ENCODE measurements around the gene FRAT1. TPM values are rescaled to one million over a fixed set of nuclear protein-coding genes. Genes with fewer than 3 reads are reported as not detected.

Gene FRAT1
- total and polyA plus RNA-seq, 2 donors (not counting 3 experiments of a cell fraction or from before 2014, with no cell fraction given), result 2.2 to 3.2 TPM

DNA sequence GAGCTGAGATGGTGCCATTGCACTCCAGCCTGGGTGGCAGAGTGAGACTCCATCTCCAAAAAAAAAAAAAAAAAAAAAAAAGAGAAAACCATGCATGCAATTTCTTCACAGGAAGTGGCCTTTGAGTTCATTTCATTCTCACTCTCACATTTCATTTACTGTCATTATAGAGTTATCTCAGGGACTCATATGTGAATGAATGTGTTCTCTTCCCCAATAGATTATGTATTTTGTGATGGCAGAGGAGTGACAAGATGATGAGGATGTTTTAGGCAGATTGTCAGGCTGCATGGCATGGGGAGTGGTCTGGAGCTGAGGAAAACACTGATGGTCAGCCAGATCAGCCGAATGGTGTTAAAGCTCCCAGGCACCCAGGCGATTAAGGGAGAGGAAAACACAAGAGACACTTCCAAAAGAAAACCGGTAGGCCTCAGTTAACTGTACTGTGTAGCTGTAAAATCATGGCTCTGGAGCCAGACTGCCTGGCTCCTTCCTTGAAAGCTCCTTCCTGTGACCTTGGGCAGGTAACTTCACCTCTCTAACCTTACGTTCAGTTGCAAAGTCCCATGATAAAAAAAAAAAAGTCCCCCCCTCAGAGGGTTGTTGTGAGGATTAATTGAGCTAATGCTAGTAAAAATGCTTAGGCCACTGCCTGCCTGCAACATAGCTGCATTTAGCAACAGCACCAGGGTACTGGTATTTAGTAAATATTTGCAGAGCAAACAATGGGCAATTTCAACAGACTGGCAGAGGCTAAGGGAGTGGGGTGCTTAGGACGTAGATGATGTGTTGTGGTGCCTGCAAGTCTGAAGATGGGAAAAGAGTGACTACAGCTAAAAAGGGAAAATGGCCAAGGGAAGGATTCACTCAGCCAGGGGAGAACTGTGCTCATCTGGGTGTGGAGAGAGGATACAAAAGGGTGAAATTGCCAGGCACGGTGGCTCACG, 8.6 kb downstream of the FRAT1 start:
- Histone ChIP-seq H3K79me2 (ENCODE audit: control insufficient read depth, insufficient read depth, low read length) (peaks cover 17% of the 10 kb centered on the region), H2AFZ (ENCODE audit: low read depth, low read length) (no peak overlapping the region), H3K9me3 (replicated peaks; ENCODE audit: control insufficient read depth, insufficient read depth, low read length) (no peaks in the 10 kb centered on the region), H3K9ac (replicated peaks; ENCODE audit: extremely low read depth, insufficient read depth, low read length) (no peak overlapping the region), H3K27ac (ENCODE audit: insufficient read depth, low read depth, low read length) (no peak overlapping the region), H3K27me3 (ENCODE audit: control insufficient read depth in 2 of 2, insufficient read depth in 2 of 2, low read length in 2 of 2) (no peaks in the 10 kb centered on the region), H3K9me1 (replicated peaks; ENCODE audit: control insufficient read depth, extremely low read depth, insufficient read depth, low read length) (no peaks in the 10 kb centered on the region), H4K20me1 (replicated peaks; ENCODE audit: control insufficient read depth, extremely low read depth, insufficient read depth, low read length) (no peaks in the 10 kb centered on the region), H3K4me3 (replicated peaks in 1 of 3; ENCODE audit: insufficient read depth in 1 of 3, low read depth in 1 of 3, low read length in 3 of 3) (no peak overlapping the region), H3K4me1 (ENCODE audit: control insufficient read depth, extremely low read depth, insufficient read depth, low read length) (peaks cover 11% of the 10 kb centered on the region), H3K36me3 (ENCODE audit: control insufficient read depth in 2 of 2, extremely low read depth in 1 of 2, insufficient read depth in 2 of 2, low read length in 2 of 2) (peaks cover 0 to 5% of the 10 kb centered on the region in 2 experiments), H3K4me2 (ENCODE audit: insufficient read depth, low read length) (no peak overlapping the region)
- DNase-seq (ENCODE audit: low read depth, low spot score), result no peak
- ChIA-PET CTCF (interaction anchor here (1.1 kb wide), 2 partner anchors 28 to 49 kb away, joined by 3 to 4 read pairs; no protein-coding TSS in a partner anchor), POLR2A (no interaction called here)
- no TSS peak for BruUV-seq (replicated peaks)
- no peak for FAIRE-seq
- dilution Hi-C loops (cut with MboI; ENCODE audit: extremely low pct_ligation_motif_present, low sequenced_read_pairs) (no loop called here), intact Hi-C loops (cut with micrococcal nuclease) (no loop called here)
- TF ChIP-seq POLR2A (IDR thresholded peaks at IDR 0.05; ENCODE audit: low read depth, low read length) (no peak), GATA2 (IDR thresholded peaks at IDR 0.05; ENCODE audit: insufficient read depth, insufficient read length, low read depth, low read length) (no peak), EZH2 (IDR thresholded peaks at IDR 0.05; ENCODE audit: borderline replicate concordance, low read depth, low read length, severe bottlenecking) (no peak), MYC (IDR thresholded peaks at IDR 0.05; ENCODE audit: low read depth, low read length) (no peak), POLR2AphosphoS5 (IDR thresholded peaks at IDR 0.05; ENCODE audit: insufficient read depth, low read depth, low read length) (no peak), JUN (IDR thresholded peaks at IDR 0.05; ENCODE audit: borderline replicate concordance, insufficient read depth, insufficient read length, low read depth) (no peak)
- TF ChIP-seq, protein P1, sequence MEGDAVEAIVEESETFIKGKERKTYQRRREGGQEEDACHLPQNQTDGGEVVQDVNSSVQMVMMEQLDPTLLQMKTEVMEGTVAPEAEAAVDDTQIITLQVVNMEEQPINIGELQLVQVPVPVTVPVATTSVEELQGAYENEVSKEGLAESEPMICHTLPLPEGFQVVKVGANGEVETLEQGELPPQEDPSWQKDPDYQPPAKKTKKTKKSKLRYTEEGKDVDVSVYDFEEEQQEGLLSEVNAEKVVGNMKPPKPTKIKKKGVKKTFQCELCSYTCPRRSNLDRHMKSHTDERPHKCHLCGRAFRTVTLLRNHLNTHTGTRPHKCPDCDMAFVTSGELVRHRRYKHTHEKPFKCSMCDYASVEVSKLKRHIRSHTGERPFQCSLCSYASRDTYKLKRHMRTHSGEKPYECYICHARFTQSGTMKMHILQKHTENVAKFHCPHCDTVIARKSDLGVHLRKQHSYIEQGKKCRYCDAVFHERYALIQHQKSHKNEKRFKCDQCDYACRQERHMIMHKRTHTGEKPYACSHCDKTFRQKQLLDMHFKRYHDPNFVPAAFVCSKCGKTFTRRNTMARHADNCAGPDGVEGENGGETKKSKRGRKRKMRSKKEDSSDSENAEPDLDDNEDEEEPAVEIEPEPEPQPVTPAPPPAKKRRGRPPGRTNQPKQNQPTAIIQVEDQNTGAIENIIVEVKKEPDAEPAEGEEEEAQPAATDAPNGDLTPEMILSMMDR (IDR thresholded peaks at IDR 0.05; ENCODE audit: extremely low read depth in 1 of 2, insufficient read depth in 1 of 2, low read depth in 1 of 2, low read length in 2 of 2), result no peak

Measured in endothelial cell of umbilical vein (primary cell).